GM12878 (cell line): ENCODE measurements around the gene GTPBP4. TPM values are rescaled to one million over a fixed set of nuclear protein-coding genes. Genes with fewer than 3 reads are reported as not detected.
A peak's percentile ranks its signal among the peaks of the same experiment; 100 is the strongest.

ENCODE experiments used
- ASH2L ChIP-seq: fragments of 300-600, 200-600 bp; sonication (generic); IDR thresholded peaks from 2 replicates; pipeline ENCODE4 v1.6.1; 2017; ENCODE audit warnings: low read depth, mild to moderate bottlenecking, borderline replicate concordance
- BCL11A ChIP-seq: IDR thresholded peaks from 2 replicates; pipeline ENCODE4 v1.6.1; 2011; ENCODE audit warnings: low read depth, low read length
- CREM ChIP-seq: IDR thresholded peaks from 2 replicates; pipeline ENCODE4 v1.6.1; 2014; ENCODE audit warnings: antibody characterized with exemption, low read depth
- ESRRA ChIP-seq: IDR thresholded peaks from 2 replicates; pipeline ENCODE4 v1.6.1; 2012; ENCODE audit warnings: mild to moderate bottlenecking, low read length, improper control_type of control experiment
- ETV6 ChIP-seq, 2 experiments: fragments of 450-650 bp in 1 of 2; IDR thresholded peaks in 1 of 2; conservative IDR thresholded peaks in 1 of 2; 2 replicates each; pipeline ENCODE4 v1.6.1; 2014; ENCODE audit warnings: antibody characterized with exemption in 1 of 2, borderline replicate concordance in 1 of 2, low read depth in 1 of 2, mild to moderate bottlenecking in 1 of 2, moderate library complexity in 1 of 2
- RELA ChIP-seq: fragments of 450-650 bp; IDR thresholded peaks from 2 replicates; pipeline ENCODE4 v1.8.0; 2014; ENCODE audit warnings: borderline replicate concordance; ENCODE audit not compliant: partially characterized antibody
- TCF3 ChIP-seq: IDR thresholded peaks from 2 replicates; pipeline ENCODE4 v1.6.1; 2012; ENCODE audit warnings: low read depth, mild to moderate bottlenecking, low read length, borderline replicate concordance; ENCODE audit not compliant: insufficient read depth
- polyA plus RNA-seq, 11 experiments: library from polyadenylated mRNA; depleted of rRNA in 4 of 11; unstranded in 6 of 11; stranded (reverse) in 5 of 11; fragments of >200 nt; fragmentation: Nextera tagmentation in 4 of 11; fragmentation: Illumina TruSeq in 1 of 11; extraction: Ambion mirVana in 4 of 11; extraction: Trizol in 1 of 11; gene quantifications; 1 replicate in 1 of 11; 2 replicates in 10 of 11; pipeline versions ENCODE4 v1.2.1 to v1.2.3, GENCODE V29; 2011 to 2016; ENCODE audit warnings: inconsistent platforms in 2 of 11, missing spikeins in 2 of 11, low read depth in 1 of 11
- total RNA-seq, 4 experiments: library from RNA; depleted of rRNA in 3 of 4; stranded (reverse); fragments of >200 nt in 3 of 4; fragmentation: Illumina TruSeq in 1 of 4; extraction: Trizol in 1 of 4; gene quantifications; 2 replicates each; pipeline versions ENCODE4 v1.2.1 to v1.2.3, GENCODE V29; 2013 to 2021
- TF ChIP-seq, protein P1 (sequence below): fragments of 450-650 bp; formaldehyde crosslinking; IDR thresholded peaks from 2 replicates; pipeline ENCODE4 v1.4.0; 2020; ENCODE audit warnings: mild to moderate bottlenecking, moderate library complexity
- TF ChIP-seq, protein P2 (sequence below): fragments of 450-650 bp; conservative IDR thresholded peaks from 2 replicates; pipeline ENCODE4 v1.6.1; 2017; ENCODE audit warnings: mild to moderate bottlenecking, moderate library complexity
- TF ChIP-seq, protein P3 (sequence below): fragments of 450-650 bp; IDR thresholded peaks from 2 replicates; pipeline ENCODE4 v1.6.1; 2016; ENCODE audit warnings: mild to moderate bottlenecking
- TF ChIP-seq, protein P4 (sequence below): fragments of 450-650 bp; IDR thresholded peaks from 2 replicates; pipeline ENCODE4 v1.6.1; 2014; ENCODE audit warnings: mild to moderate bottlenecking
- TF ChIP-seq, protein P5 (sequence below): IDR thresholded peaks from 2 replicates; pipeline ENCODE4 v1.6.1; 2012; ENCODE audit warnings: improper control_type of control experiment, low read depth, low read length; ENCODE audit not compliant: insufficient replicate concordance

GTPBP4 gene
- total and polyA plus RNA-seq, 10 of the 15 experiments (the other 5 are each of a cell fraction or from before 2014, with no cell fraction given), result 58.5 to 118 (median 71.4) TPM

DNA sequence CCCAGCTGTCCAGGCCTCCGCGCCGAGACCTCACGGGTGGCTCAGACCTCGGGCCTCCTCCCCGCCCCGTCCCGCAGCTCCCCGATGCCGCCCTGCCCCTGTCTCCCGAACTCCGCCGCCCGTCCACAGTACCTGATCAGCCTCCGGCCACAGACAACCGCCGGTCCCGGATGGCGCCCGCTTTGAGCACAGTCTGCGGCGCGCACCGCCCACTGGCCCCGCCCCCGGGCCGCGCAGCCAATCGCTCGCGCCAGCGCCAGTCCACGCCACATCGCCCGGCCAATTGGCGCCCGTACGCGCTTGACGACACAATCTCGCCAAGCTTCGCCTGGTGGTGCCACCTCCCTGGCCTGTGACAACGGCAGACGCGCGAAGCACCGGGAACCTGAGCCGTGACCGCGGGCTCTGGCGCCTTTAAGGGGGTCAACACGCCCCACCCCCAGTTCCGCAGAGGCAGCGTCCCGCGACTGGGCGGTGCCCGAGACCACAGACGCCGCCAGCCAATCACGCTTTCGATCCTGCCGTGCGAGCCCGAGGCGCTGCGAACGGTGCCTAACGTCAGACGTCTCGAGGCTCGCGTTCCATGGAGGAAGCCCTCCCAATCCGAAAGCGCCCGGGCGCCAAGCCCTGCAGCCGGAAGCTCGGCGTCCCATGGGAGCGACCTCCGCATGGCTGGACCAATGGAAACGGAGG lies 60.6 kb downstream of the GTPBP4 start, which contains the start of gene IDI1 (continued):
- TF ChIP-seq, protein P1, sequence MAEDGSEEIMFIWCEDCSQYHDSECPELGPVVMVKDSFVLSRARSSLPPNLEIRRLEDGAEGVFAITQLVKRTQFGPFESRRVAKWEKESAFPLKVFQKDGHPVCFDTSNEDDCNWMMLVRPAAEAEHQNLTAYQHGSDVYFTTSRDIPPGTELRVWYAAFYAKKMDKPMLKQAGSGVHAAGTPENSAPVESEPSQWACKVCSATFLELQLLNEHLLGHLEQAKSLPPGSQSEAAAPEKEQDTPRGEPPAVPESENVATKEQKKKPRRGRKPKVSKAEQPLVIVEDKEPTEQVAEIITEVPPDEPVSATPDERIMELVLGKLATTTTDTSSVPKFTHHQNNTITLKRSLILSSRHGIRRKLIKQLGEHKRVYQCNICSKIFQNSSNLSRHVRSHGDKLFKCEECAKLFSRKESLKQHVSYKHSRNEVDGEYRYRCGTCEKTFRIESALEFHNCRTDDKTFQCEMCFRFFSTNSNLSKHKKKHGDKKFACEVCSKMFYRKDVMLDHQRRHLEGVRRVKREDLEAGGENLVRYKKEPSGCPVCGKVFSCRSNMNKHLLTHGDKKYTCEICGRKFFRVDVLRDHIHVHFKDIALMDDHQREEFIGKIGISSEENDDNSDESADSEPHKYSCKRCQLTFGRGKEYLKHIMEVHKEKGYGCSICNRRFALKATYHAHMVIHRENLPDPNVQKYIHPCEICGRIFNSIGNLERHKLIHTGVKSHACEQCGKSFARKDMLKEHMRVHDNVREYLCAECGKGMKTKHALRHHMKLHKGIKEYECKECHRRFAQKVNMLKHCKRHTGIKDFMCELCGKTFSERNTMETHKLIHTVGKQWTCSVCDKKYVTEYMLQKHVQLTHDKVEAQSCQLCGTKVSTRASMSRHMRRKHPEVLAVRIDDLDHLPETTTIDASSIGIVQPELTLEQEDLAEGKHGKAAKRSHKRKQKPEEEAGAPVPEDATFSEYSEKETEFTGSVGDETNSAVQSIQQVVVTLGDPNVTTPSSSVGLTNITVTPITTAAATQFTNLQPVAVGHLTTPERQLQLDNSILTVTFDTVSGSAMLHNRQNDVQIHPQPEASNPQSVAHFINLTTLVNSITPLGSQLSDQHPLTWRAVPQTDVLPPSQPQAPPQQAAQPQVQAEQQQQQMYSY, result no peak
- TF ChIP-seq, protein P2, sequence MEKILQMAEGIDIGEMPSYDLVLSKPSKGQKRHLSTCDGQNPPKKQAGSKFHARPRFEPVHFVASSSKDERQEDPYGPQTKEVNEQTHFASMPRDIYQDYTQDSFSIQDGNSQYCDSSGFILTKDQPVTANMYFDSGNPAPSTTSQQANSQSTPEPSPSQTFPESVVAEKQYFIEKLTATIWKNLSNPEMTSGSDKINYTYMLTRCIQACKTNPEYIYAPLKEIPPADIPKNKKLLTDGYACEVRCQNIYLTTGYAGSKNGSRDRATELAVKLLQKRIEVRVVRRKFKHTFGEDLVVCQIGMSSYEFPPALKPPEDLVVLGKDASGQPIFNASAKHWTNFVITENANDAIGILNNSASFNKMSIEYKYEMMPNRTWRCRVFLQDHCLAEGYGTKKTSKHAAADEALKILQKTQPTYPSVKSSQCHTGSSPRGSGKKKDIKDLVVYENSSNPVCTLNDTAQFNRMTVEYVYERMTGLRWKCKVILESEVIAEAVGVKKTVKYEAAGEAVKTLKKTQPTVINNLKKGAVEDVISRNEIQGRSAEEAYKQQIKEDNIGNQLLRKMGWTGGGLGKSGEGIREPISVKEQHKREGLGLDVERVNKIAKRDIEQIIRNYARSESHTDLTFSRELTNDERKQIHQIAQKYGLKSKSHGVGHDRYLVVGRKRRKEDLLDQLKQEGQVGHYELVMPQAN, result 0 out of 2 replicates have a peak, but pooled peaks have one; percentile 79
- TF ChIP-seq, protein P3, sequence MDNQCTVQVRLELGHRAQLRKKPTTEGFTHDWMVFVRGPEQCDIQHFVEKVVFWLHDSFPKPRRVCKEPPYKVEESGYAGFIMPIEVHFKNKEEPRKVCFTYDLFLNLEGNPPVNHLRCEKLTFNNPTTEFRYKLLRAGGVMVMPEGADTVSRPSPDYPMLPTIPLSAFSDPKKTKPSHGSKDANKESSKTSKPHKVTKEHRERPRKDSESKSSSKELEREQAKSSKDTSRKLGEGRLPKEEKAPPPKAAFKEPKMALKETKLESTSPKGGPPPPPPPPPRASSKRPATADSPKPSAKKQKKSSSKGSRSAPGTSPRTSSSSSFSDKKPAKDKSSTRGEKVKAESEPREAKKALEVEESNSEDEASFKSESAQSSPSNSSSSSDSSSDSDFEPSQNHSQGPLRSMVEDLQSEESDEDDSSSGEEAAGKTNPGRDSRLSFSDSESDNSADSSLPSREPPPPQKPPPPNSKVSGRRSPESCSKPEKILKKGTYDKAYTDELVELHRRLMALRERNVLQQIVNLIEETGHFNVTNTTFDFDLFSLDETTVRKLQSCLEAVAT, result no peak
- TF ChIP-seq CREM (peak; percentile 86), ASH2L (no peak), ESRRA (no peak), RELA (peak; percentile 79), BCL11A (0 out of 2 replicates have a peak, but pooled peaks have one; percentile 3), ETV6 (conservative IDR thresholded peaks at IDR 0.05 in 1 of 2, IDR thresholded peaks at IDR 0.05 in 1 of 2; ENCODE audit: borderline replicate concordance in 1 of 2, low read depth in 1 of 2) (no peak), TCF3 (peak; percentile 65)
- TF ChIP-seq, protein P4, sequence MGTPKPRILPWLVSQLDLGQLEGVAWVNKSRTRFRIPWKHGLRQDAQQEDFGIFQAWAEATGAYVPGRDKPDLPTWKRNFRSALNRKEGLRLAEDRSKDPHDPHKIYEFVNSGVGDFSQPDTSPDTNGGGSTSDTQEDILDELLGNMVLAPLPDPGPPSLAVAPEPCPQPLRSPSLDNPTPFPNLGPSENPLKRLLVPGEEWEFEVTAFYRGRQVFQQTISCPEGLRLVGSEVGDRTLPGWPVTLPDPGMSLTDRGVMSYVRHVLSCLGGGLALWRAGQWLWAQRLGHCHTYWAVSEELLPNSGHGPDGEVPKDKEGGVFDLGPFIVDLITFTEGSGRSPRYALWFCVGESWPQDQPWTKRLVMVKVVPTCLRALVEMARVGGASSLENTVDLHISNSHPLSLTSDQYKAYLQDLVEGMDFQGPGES, result peak; percentile 73; the same call in 1 of the 2 replicates
- TF ChIP-seq, protein P5, sequence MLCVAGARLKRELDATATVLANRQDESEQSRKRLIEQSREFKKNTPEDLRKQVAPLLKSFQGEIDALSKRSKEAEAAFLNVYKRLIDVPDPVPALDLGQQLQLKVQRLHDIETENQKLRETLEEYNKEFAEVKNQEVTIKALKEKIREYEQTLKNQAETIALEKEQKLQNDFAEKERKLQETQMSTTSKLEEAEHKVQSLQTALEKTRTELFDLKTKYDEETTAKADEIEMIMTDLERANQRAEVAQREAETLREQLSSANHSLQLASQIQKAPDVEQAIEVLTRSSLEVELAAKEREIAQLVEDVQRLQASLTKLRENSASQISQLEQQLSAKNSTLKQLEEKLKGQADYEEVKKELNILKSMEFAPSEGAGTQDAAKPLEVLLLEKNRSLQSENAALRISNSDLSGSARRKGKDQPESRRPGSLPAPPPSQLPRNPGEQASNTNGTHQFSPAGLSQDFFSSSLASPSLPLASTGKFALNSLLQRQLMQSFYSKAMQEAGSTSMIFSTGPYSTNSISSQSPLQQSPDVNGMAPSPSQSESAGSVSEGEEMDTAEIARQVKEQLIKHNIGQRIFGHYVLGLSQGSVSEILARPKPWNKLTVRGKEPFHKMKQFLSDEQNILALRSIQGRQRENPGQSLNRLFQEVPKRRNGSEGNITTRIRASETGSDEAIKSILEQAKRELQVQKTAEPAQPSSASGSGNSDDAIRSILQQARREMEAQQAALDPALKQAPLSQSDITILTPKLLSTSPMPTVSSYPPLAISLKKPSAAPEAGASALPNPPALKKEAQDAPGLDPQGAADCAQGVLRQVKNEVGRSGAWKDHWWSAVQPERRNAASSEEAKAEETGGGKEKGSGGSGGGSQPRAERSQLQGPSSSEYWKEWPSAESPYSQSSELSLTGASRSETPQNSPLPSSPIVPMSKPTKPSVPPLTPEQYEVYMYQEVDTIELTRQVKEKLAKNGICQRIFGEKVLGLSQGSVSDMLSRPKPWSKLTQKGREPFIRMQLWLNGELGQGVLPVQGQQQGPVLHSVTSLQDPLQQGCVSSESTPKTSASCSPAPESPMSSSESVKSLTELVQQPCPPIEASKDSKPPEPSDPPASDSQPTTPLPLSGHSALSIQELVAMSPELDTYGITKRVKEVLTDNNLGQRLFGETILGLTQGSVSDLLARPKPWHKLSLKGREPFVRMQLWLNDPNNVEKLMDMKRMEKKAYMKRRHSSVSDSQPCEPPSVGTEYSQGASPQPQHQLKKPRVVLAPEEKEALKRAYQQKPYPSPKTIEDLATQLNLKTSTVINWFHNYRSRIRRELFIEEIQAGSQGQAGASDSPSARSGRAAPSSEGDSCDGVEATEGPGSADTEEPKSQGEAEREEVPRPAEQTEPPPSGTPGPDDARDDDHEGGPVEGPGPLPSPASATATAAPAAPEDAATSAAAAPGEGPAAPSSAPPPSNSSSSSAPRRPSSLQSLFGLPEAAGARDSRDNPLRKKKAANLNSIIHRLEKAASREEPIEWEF, result no peak
